ENCODE measurements around the gene NBEAL2. TPM values are rescaled to one million over a fixed set of nuclear protein-coding genes. Genes with fewer than 3 reads are reported as not detected.

NBEAL2 gene
- total and polyA plus RNA-seq, 2 of the 8 experiments (the other 6 are each of a cell fraction or from before 2014, with no cell fraction given), result 27.3 to 46.9 TPM

- no peak for DNase-seq (ENCODE audit: low read depth in 1 of 2, low spot score in 2 of 2)
- H3K36me3 ChIP-seq (ENCODE audit: control insufficient read depth in 2 of 4, insufficient read depth in 4 of 4, low read length in 3 of 4), result peaks cover 2 to 6% (median 4%) of the 10 kb centered on the region in 4 experiments; a peak in 4 of 8 replicates
- no peaks in the 10 kb centered on the region for H3K9me3 ChIP-seq (ENCODE audit: insufficient read depth in 2 of 2, low read depth in 1 of 2, low read length in 1 of 2)
- H2BK5ac ChIP-seq (ENCODE audit: low read depth, low read length), result no peak overlapping the region; the same call in 1 of the 2 replicates
- H2AK5ac ChIP-seq (ENCODE audit: low read depth, low read length), result no peak overlapping the region; the same call in 1 of the 2 replicates
- no peak overlapping the region for H2BK12ac ChIP-seq (ENCODE audit: low read depth, low read length)
- ChIA-PET POLR2A (ENCODE audit: partially characterized antibody) (interaction anchor here (1.0 to 1.7 kb wide), 3 partner anchors 8 to 48 kb away, joined by 3 to 8 read pairs (median 4); no protein-coding TSS in a partner anchor), CTCF (ENCODE audit: partially characterized antibody) (interaction anchor here (0.9 to 1.9 kb wide), 5 partner anchors 8 to 49 kb away, joined by 3 to 8 read pairs (median 6); no protein-coding TSS in a partner anchor)
- no peak overlapping the region for H3K4me2 ChIP-seq (ENCODE audit: insufficient read depth in 1 of 2, low read depth in 2 of 2, low read length in 2 of 2)
- no peaks in the 10 kb centered on the region; the same call in 1 of the 2 replicates for H3K23me2 ChIP-seq (ENCODE audit: low read depth, low read length)
- peaks cover 37% of the 10 kb centered on the region for H3K79me1 ChIP-seq (ENCODE audit: low read depth, low read length)
- H3K56ac ChIP-seq (replicated peaks; ENCODE audit: insufficient read length, low read depth, low read length), result no peak overlapping the region
- TF ChIP-seq ZNF274 (IDR thresholded peaks at IDR 0.05; ENCODE audit: borderline replicate concordance, extremely low read depth, low read length), result no peak
- no peak for TF ChIP-seq BACH1 (IDR thresholded peaks at IDR 0.05; ENCODE audit: low read length)
- no peak for TF ChIP-seq HDAC6 (IDR thresholded peaks at IDR 0.05; ENCODE audit: low read depth, low read length)
- no peak for TF ChIP-seq KDM4A (IDR thresholded peaks at IDR 0.05; ENCODE audit: low read depth, low read length, severe bottlenecking)
- TF ChIP-seq MAFK (IDR thresholded peaks at IDR 0.05; ENCODE audit: low read depth, low read length), result no peak
- no peak for TF ChIP-seq SUZ12 (IDR thresholded peaks at IDR 0.05; ENCODE audit: low read length)
- no peak for TF ChIP-seq TEAD4 (IDR thresholded peaks at IDR 0.05; ENCODE audit: low read depth, low read length)
- 0 out of 7 replicates have a peak overlapping the region, but pooled peaks of 1 of the 4 experiments have one; percentile 8 for H3K9ac ChIP-seq (replicated peaks in 1 of 4; ENCODE audit: extremely low read depth in 1 of 4, low read depth in 3 of 4, low read length in 3 of 4)
- H3K27ac ChIP-seq (ENCODE audit: low read depth, low read length), result no peak overlapping the region
- H3K4ac ChIP-seq (replicated peaks; ENCODE audit: insufficient read length, low read depth, low read length), result no peak overlapping the region
- 93% methylated on average over 12 of the region's 12 CpGs; no CpG with 5 or more reads in 1 of the 2 experiments for WGBS, 2 experiments (ENCODE audit: extremely low coverage in 1 of 2, insufficient coverage in 1 of 2, insufficient read length in 1 of 2, insufficient replicate concordance in 2 of 2, low coverage in 1 of 2, low lambda C conversion rate in 2 of 2, missing lambda C conversion rate in 1 of 2)
- H3K18ac ChIP-seq (ENCODE audit: extremely low read depth, low read length), result no peak overlapping the region
- H2BK120ac ChIP-seq (replicated peaks; ENCODE audit: low read depth, low read length), result no peak overlapping the region
- no peak for FAIRE-seq
- no peaks in the 10 kb centered on the region for H3K27me3 ChIP-seq (replicated peaks in 1 of 4; ENCODE audit: control insufficient read depth in 3 of 4, extremely low read depth in 1 of 4, insufficient read depth in 3 of 4, low read length in 3 of 4)
- no peak overlapping the region for H3K23ac ChIP-seq (ENCODE audit: insufficient read length)
- H2BK20ac ChIP-seq (ENCODE audit: low read length), result no peak overlapping the region
- H4K8ac ChIP-seq (ENCODE audit: extremely low read depth, insufficient read depth, low read length), result peak overlapping the region; percentile 43
- H4K20me1 ChIP-seq (replicated peaks in 1 of 2; ENCODE audit: control insufficient read depth in 1 of 2, insufficient read depth in 2 of 2, low read length in 2 of 2), result peaks cover 36 to 49% of the 10 kb centered on the region in 2 experiments
- H3K79me2 ChIP-seq (ENCODE audit: control insufficient read depth in 1 of 2, insufficient read depth in 2 of 2, low read length in 2 of 2), result peaks cover 8 to 86% of the 10 kb centered on the region in 2 experiments
- H4K91ac ChIP-seq (replicated peaks; ENCODE audit: insufficient read length, low read length), result no peak overlapping the region
- H3K14ac ChIP-seq (ENCODE audit: insufficient read length), result no peak overlapping the region
- H2AFZ ChIP-seq (ENCODE audit: low read length), result no peak overlapping the region
- H2BK15ac ChIP-seq (ENCODE audit: low read length), result no peak overlapping the region
- no peak overlapping the region for H4K5ac ChIP-seq (ENCODE audit: insufficient read length, low read depth, low read length)
- H3K4me1 ChIP-seq (replicated peaks in 1 of 4; ENCODE audit: control insufficient read depth in 3 of 4, insufficient read depth in 4 of 4, low read length in 3 of 4), result peaks cover 5 to 14% (median 9%) of the 10 kb centered on the region in 4 experiments; a peak in 5 of 7 replicates
- no peak overlapping the region for H3K4me3 ChIP-seq (ENCODE audit: extremely low read depth in 1 of 4, insufficient read depth in 2 of 4, low read depth in 3 of 4, low read length in 4 of 4)
Measured at GRCh38 chr3:46943237-46944187, 36.0 kb upstream of the NBEAL2 start.
